DOHH2 (cell line): Measurements from ENCODE around the gene SCAF8.

Experiments used
- H3F3A ChIP-seq: fragments of 200-600 bp; sonication (generic), shearing (Covaris generic); 2 replicates; pipeline ENCODE4 v1.6.0; 2016; ENCODE audit warnings: antibody characterized with exemption, mild to moderate bottlenecking; ENCODE audit not compliant: control insufficient read depth, insufficient read depth
- H3K27ac ChIP-seq: fragments of 200-600 bp; sonication (generic); 2 replicates; pipeline ENCODE4 v1.5.1; 2014; ENCODE audit warnings: low read depth, mild to moderate bottlenecking, low read length, moderate library complexity
- H3K27me3 ChIP-seq: fragments of 200-600 bp; sonication (generic); 2 replicates; pipeline ENCODE4 v1.6.1; 2014; ENCODE audit warnings: mild to moderate bottlenecking, low read length, mixed read lengths; ENCODE audit not compliant: control insufficient read depth
- H3K36me3 ChIP-seq: fragments of 200-600 bp; sonication (generic); 2 replicates; pipeline ENCODE4 v1.6.1; 2014; ENCODE audit warnings: mild to moderate bottlenecking, low read length, moderate library complexity, mixed read lengths; ENCODE audit not compliant: control insufficient read depth
- H3K4me1 ChIP-seq: fragments of 200-600 bp; sonication (generic); 2 replicates; pipeline ENCODE4 v1.6.1; 2014; ENCODE audit warnings: mild to moderate bottlenecking, low read length, mixed read lengths; ENCODE audit not compliant: control insufficient read depth
- H3K4me2 ChIP-seq: fragments of 200-600 bp; sonication (generic); 2 replicates; pipeline ENCODE4 v1.6.0; 2014; ENCODE audit warnings: mild to moderate bottlenecking, low read length, moderate library complexity
- H3K4me3 ChIP-seq: fragments of 200-600 bp; sonication (generic); 2 replicates; pipeline ENCODE4 v1.5.1; 2014; ENCODE audit warnings: mild to moderate bottlenecking, low read length, mixed read lengths
- H3K79me2 ChIP-seq: fragments of 200-600 bp; sonication (generic); 2 replicates; pipeline ENCODE4 v1.6.1; 2014; ENCODE audit warnings: mild to moderate bottlenecking, low read length, mixed read lengths; ENCODE audit not compliant: control insufficient read depth
- H3K9me2 ChIP-seq: fragments of 200-600 bp; sonication (generic); replicated peaks from 2 replicates; pipeline ENCODE4 v1.6.1; 2014; ENCODE audit warnings: mild to moderate bottlenecking, low read length, mixed read lengths; ENCODE audit not compliant: control insufficient read depth
- H3K9me3 ChIP-seq: fragments of 200-600 bp; sonication (generic); 2 replicates; pipeline ENCODE4 v1.6.1; 2014; ENCODE audit warnings: antibody characterized with exemption, low read length, mixed read lengths; ENCODE audit not compliant: control insufficient read depth, insufficient read depth
- H4K20me1 ChIP-seq: fragments of 200-600 bp; sonication (generic); 2 replicates; pipeline ENCODE4 v1.6.0; 2014; ENCODE audit warnings: low read depth, mild to moderate bottlenecking, antibody characterized with exemption, low read length, moderate library complexity; ENCODE audit not compliant: control insufficient read depth, insufficient read depth
- CTCF ChIP-seq: fragments of 200-600 bp; sonication (generic); IDR thresholded peaks from one replicate; pipeline ENCODE4 v1.5.1; 2014; ENCODE audit warnings: antibody characterized with exemption, mild to moderate bottlenecking, low read depth, low read length; ENCODE audit not compliant: poor library complexity, severe bottlenecking
- EZH2phosphoT487 ChIP-seq: fragments of 200-600 bp; sonication (generic); IDR thresholded peaks from 2 replicates; pipeline ENCODE4 v1.6.1; 2017; ENCODE audit warnings: borderline replicate concordance, mild to moderate bottlenecking, antibody characterized with exemption, low read length, moderate library complexity, mixed read lengths

The SCAF8 gene

GRCh38 chr6:154703124-154703523, 30.1 kb upstream of the SCAF8 start:
- Histone ChIP-seq H4K20me1 (no peaks in the 10 kb centered on the region), H3K9me3 (no peaks in the 10 kb centered on the region), H3K79me2 (no peaks in the 10 kb centered on the region), H3K36me3 (no peaks in the 10 kb centered on the region), H3K4me3 (no peak overlapping the region), H3K4me1 (no peaks in the 10 kb centered on the region), H3K27ac (no peak overlapping the region), H3K9me2 (no peaks in the 10 kb centered on the region), H3K4me2 (no peak overlapping the region), H3F3A (no peaks in the 10 kb centered on the region), H3K27me3 (0 out of 2 replicates have a peak, but pooled peaks cover 8% of the 10 kb centered on the region)
- TF ChIP-seq CTCF (no peak), EZH2phosphoT487 (no peak)

GRCh38 chr6:154705471-154706113, 27.6 kb upstream of the SCAF8 start:
- Histone ChIP-seq H3K36me3 (no peaks in the 10 kb centered on the region), H3K9me3 (no peaks in the 10 kb centered on the region), H3K4me3 (no peak overlapping the region), H3K27ac (no peak overlapping the region), H3K4me1 (no peaks in the 10 kb centered on the region), H4K20me1 (no peaks in the 10 kb centered on the region), H3F3A (no peaks in the 10 kb centered on the region), H3K4me2 (no peak overlapping the region), H3K9me2 (no peaks in the 10 kb centered on the region), H3K27me3 (peaks cover 13% of the 10 kb centered on the region; the same call in 1 of the 2 replicates), H3K79me2 (no peaks in the 10 kb centered on the region)
- no peak for TF ChIP-seq EZH2phosphoT487
- TF ChIP-seq CTCF, result peak; percentile 11

GRCh38 chr6:154706389-154706788, 26.8 kb upstream of the SCAF8 start:
- H3K9me3 ChIP-seq, result no peaks in the 10 kb centered on the region
- no peaks in the 10 kb centered on the region for H3K79me2 ChIP-seq
- H3K36me3 ChIP-seq, result no peaks in the 10 kb centered on the region
- H3K27me3 ChIP-seq, result peaks cover 13% of the 10 kb centered on the region; the same call in 1 of the 2 replicates
- no peaks in the 10 kb centered on the region for H3K4me1 ChIP-seq
- H3K4me3 ChIP-seq, result no peak overlapping the region
- no peaks in the 10 kb centered on the region for H3F3A ChIP-seq
- no peak overlapping the region for H3K27ac ChIP-seq
- H4K20me1 ChIP-seq, result no peaks in the 10 kb centered on the region
- H3K9me2 ChIP-seq, result no peaks in the 10 kb centered on the region
- no peak for TF ChIP-seq EZH2phosphoT487
- TF ChIP-seq CTCF, result no peak
- H3K4me2 ChIP-seq, result no peak overlapping the region
